Ovary (tissue), 9 donors: ENCODE data around the gene CPNE4. TPM values are rescaled to one million over a fixed set of nuclear protein-coding genes. Genes with fewer than 3 reads are reported as not detected.

Experiments used
- DNase-seq, 5 donors: peaks; one replicate each; pipeline ENCODE4 v3.0.0-alpha.2; 2019 to 2020
- H3K27ac ChIP-seq, 2 donors: fragments of 200-600 bp; one replicate each; pipeline versions ENCODE4 v1.5.1 to v1.8.0; 2019 to 2022
- H3K27me3 ChIP-seq: fragments of 200-600 bp; one replicate; pipeline ENCODE4 v1.8.0; 2022
- H3K36me3 ChIP-seq: fragments of 200-600 bp; sonication (generic); one replicate; pipeline ENCODE4 v1.5.1; 2019
- H3K4me1 ChIP-seq: one replicate; pipeline ENCODE4 v1.8.1; 2013; ENCODE audit warnings: mild to moderate bottlenecking, moderate library complexity; ENCODE audit not compliant: insufficient read depth
- H3K4me3 ChIP-seq: fragments of 200-600 bp; sonication (generic); one replicate; pipeline ENCODE4 v1.5.1; 2017
- H3K9me3 ChIP-seq, 2 donors: fragments of 200-600 bp in 1 of 2; sonication (generic) in 1 of 2; one replicate each; pipeline versions ENCODE4 v1.5.1 to v1.8.1; 2013 to 2019; ENCODE audit warnings: mild to moderate bottlenecking in 1 of 2, moderate library complexity in 1 of 2
- CTCF ChIP-seq, 3 donors: fragments of 450-650 bp in 2 of 3; fragments of 200-600 bp in 1 of 3; IDR thresholded peaks; one replicate each; pipeline versions ENCODE4 v1.5.1 to v1.8.0; 2016 to 2022; ENCODE audit warnings: antibody characterized with exemption in 3 of 3, mild to moderate bottlenecking in 1 of 3
- EP300 ChIP-seq: sonication (generic); formaldehyde crosslinking; IDR thresholded peaks from one replicate; pipeline ENCODE4 v1.6.1; 2017; ENCODE audit warnings: antibody characterized with exemption
- POLR2A ChIP-seq: fragments of 450-650 bp; IDR thresholded peaks from one replicate; pipeline ENCODE4 v1.6.1; 2017; ENCODE audit warnings: antibody characterized with exemption, mild to moderate bottlenecking, moderate library complexity
- WGBS, 3 donors: extraction: QIAGEN DNeasy Blood & Tissue Kit in 1 of 3; methylation state at CpG; one replicate each; pipeline versions ENCODE4 v1.1.5 to v1.1.7; 2013 to 2017; 5-methylcytosine and 5-hydroxymethylcytosine counted together
- intact Hi-C, 4 donors: fragments of 100-400 bp; cut with DNase I; formaldehyde crosslinking; loops; one replicate each; pipeline versions ENCODE4 v1.11.0 to v1.15.1; 2022 to 2023
- polyA plus RNA-seq, 2 donors: library from polyadenylated mRNA; stranded (reverse); fragments of 200-250 nt in 1 of 2; fragments of 350-450 nt in 1 of 2; fragmentation: Illumina TruSeq in 1 of 2; extraction: RNeasy Lipid Tissue Mini Kit (QIAGEN cat#74804) in 1 of 2; gene quantifications; one replicate each; pipeline ENCODE4 v1.2.3, GENCODE V29; 2013 to 2014
- total RNA-seq, 7 donors: library from RNA; depleted of rRNA in 2 of 7; stranded (reverse); fragments of >200 nt in 2 of 7; fragmentation: NEBNext Ultra II Directional in 3 of 7; extraction: Animal tissue kit (Norgen Biotek cat#: 25700) in 3 of 7; gene quantifications; one replicate each; pipeline versions ENCODE4 v1.1.0 to v1.2.4, GENCODE V29; 2016 to 2023
- donor health status: DM: no; HTN: no; CAD: no; lungs with moderate emphysema.
- donor health status: DM: no; HTN: no; CAD: no.
- donor health status: Bipolar disorder and iron deficiency.
- donor health status: DM: yes; HTN: yes; CAD: no.
- donor health status: DM: no; HTN: no; CAD: no.
- donor health status: DM: yes; HTN: yes; CAD: no.

CPNE4 gene
- total and polyA plus RNA-seq, 9 donors: 0.11 to 0.27 (median 0.13) TPM; not detected in 6

- WGBS, 3 donors: 4 to 25% (median 7%) methylated on average over 1 of the region's 1 CpG
- Histone ChIP-seq H3K4me3 (no peak overlapping the region), H3K27ac (no peak overlapping the region), H3K4me1 (no peaks in the 10 kb centered on the region), H3K27me3 (no peaks in the 10 kb centered on the region), H3K9me3 (no peaks in the 10 kb centered on the region), H3K36me3 (no peaks in the 10 kb centered on the region)
- TF ChIP-seq POLR2A (no peak), CTCF (IDR thresholded peaks at IDR 0.05) (no peak), EP300 (no peak)
- DNase-seq: no peak
- intact Hi-C loops: no loop called here
These were observed 335.8 kb downstream of the CPNE4 start for GRCh38 chr3:131699001-131699400.

GRCh38 chr3:131694376-131694775 is 340.4 kb downstream of the CPNE4 start:
- Histone ChIP-seq H3K9me3 (no peaks in the 10 kb centered on the region), H3K36me3 (no peaks in the 10 kb centered on the region), H3K4me3 (no peak overlapping the region), H3K27ac (no peak overlapping the region), H3K27me3 (no peaks in the 10 kb centered on the region), H3K4me1 (no peaks in the 10 kb centered on the region)
- no peak for DNase-seq
- intact Hi-C loops: no loop called here
- WGBS, 3 donors: 76 to 90% (median 82%) methylated on average over 4 of the region's 4 CpGs
- TF ChIP-seq EP300 (no peak), POLR2A (no peak), CTCF (IDR thresholded peaks at IDR 0.05) (no peak)

GRCh38 chr3:131692356-131692755 is 342.5 kb downstream of the CPNE4 start:
- no peak for TF ChIP-seq POLR2A
- TF ChIP-seq EP300: no peak
- no peak for TF ChIP-seq CTCF (IDR thresholded peaks at IDR 0.05)

GRCh38 chr3:131690800-131691199 is 344.0 kb downstream of the CPNE4 start:
- H3K9me3 ChIP-seq: no peaks in the 10 kb centered on the region
- no peaks in the 10 kb centered on the region for H3K36me3 ChIP-seq
- no peaks in the 10 kb centered on the region for H3K27me3 ChIP-seq
- H3K4me1 ChIP-seq: no peaks in the 10 kb centered on the region
- intact Hi-C loops: no loop called here
- 83 to 89% (median 85%) methylated on average over 6 of the region's 6 CpGs for WGBS, 3 donors
- no peak for DNase-seq
- no peak overlapping the region for H3K27ac ChIP-seq
- TF ChIP-seq CTCF (IDR thresholded peaks at IDR 0.05): no peak
- TF ChIP-seq POLR2A: no peak
- no peak for TF ChIP-seq EP300
- H3K4me3 ChIP-seq: no peak overlapping the region

More at GRCh38 chr3:131692356-131692755, 342.5 kb downstream of the CPNE4 start:
- Histone ChIP-seq H3K4me3 (no peak overlapping the region), H3K9me3 (no peaks in the 10 kb centered on the region), H3K4me1 (no peaks in the 10 kb centered on the region), H3K36me3 (no peaks in the 10 kb centered on the region), H3K27ac (no peak overlapping the region), H3K27me3 (no peaks in the 10 kb centered on the region)
- DNase-seq: no peak
- intact Hi-C loops: no loop called here

GRCh38 chr3:131688370-131688769 is 346.4 kb downstream of the CPNE4 start:
- H3K36me3 ChIP-seq: no peaks in the 10 kb centered on the region
- DNase-seq: no peak
- no peaks in the 10 kb centered on the region for H3K9me3 ChIP-seq
- H3K27ac ChIP-seq: no peak overlapping the region
- 72 to 78% (median 76%) methylated on average over 3 of the region's 3 CpGs for WGBS, 3 donors
- no peaks in the 10 kb centered on the region for H3K4me1 ChIP-seq
- no peaks in the 10 kb centered on the region for H3K27me3 ChIP-seq
- intact Hi-C loops: no loop called here
- no peak for TF ChIP-seq POLR2A
- no peak overlapping the region for H3K4me3 ChIP-seq
